ENCODE data around the gene SLIT1. TPM values are rescaled to one million over a fixed set of nuclear protein-coding genes. Genes with fewer than 3 reads are reported as not detected.

SLIT1 gene
- total RNA-seq, 2 experiments from 2014 or later = 0.13 to 1.0 TPM

DNA sequence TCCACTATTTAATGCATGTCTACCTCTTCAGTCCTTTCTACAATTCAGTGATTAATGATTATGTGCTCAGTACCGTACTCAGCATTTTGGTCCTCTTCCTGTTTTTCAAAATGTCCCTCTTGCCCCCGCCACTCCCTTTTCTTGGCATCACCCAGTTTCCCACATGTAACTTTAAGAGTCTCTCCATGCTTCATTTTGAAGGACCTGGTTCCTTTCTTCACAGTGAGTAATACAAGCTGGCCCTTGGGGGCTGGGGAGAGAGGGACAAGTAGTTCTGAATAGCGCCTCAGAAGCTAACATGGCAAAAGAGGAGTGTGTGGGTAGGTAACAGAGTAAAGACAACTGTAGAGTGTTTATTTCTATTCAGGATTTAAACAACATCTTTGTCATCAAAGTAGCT is 34.6 kb upstream of the SLIT1 start:
- no peak for DNase-seq (ENCODE audit: low spot score)
- Histone ChIP-seq H3K4me3 (ENCODE audit: low read depth, low read length, poor library complexity, severe bottlenecking) (no peak overlapping the region), H2AFZ (ENCODE audit: low read length) (no peak overlapping the region), H3K4me1 (ENCODE audit: insufficient read depth, low read length, poor library complexity, severe bottlenecking) (peaks cover 4% of the 10 kb centered on the region), H4K20me1 (ENCODE audit: insufficient read depth, low read length) (no peaks in the 10 kb centered on the region), H3K4me2 (ENCODE audit: low read length) (no peak overlapping the region), H3K79me2 (ENCODE audit: insufficient read depth, low read depth, low read length) (no peaks in the 10 kb centered on the region), H3K9me3 (ENCODE audit: low read length) (no peaks in the 10 kb centered on the region), H3K36me3 (ENCODE audit: insufficient read depth, low read length) (peaks cover 35% of the 10 kb centered on the region), H3K9me2 (ENCODE audit: insufficient read depth, low read length) (no peaks in the 10 kb centered on the region), H3K27ac (ENCODE audit: low read depth, low read length, poor library complexity, severe bottlenecking) (no peak overlapping the region)
- CTCF ChIA-PET (ENCODE audit: unreplicated experiment) = interaction anchor here (1.3 kb wide), 1 partner anchor 19 kb away, joined by 3 read pairs; no protein-coding TSS in a partner anchor
- TF ChIP-seq, protein P1, sequence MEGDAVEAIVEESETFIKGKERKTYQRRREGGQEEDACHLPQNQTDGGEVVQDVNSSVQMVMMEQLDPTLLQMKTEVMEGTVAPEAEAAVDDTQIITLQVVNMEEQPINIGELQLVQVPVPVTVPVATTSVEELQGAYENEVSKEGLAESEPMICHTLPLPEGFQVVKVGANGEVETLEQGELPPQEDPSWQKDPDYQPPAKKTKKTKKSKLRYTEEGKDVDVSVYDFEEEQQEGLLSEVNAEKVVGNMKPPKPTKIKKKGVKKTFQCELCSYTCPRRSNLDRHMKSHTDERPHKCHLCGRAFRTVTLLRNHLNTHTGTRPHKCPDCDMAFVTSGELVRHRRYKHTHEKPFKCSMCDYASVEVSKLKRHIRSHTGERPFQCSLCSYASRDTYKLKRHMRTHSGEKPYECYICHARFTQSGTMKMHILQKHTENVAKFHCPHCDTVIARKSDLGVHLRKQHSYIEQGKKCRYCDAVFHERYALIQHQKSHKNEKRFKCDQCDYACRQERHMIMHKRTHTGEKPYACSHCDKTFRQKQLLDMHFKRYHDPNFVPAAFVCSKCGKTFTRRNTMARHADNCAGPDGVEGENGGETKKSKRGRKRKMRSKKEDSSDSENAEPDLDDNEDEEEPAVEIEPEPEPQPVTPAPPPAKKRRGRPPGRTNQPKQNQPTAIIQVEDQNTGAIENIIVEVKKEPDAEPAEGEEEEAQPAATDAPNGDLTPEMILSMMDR (conservative IDR thresholded peaks at IDR 0.05; ENCODE audit: low read length) = no peak
- TF ChIP-seq EZH2phosphoT487 (IDR thresholded peaks at IDR 0.05; ENCODE audit: borderline replicate concordance, low read depth, low read length) = no peak
- intact Hi-C loops (cut with micrococcal nuclease; ENCODE audit: unreplicated experiment) = no loop called here
- POLR2A ChIA-PET = interaction anchor here (0.6 kb wide), 1 partner anchor 24 kb away, joined by 4 read pairs; no protein-coding TSS in a partner anchor
- BruUV-seq (replicated peaks) = no TSS peak

DNA sequence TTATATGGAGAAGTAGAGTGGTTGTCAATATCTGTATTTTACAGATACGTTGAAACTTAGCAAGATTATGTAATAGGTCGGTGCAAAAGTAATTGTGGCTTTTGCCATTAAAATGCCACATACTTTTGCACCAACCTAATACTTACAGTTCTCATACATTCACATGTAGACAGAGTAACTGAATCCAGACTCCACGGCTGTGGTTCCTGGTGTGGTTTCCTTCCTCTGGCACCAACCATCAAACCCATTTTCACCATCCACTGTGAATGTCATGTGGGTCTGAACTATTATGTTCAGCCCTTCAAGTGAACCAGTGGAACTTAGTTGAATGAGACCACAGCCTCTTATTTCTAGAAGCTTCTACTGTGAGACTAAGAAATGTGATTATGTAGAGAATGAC is 31.5 kb upstream of the SLIT1 start:
- ChIA-PET POLR2A (interaction anchor here (0.5 to 2.5 kb wide), 9 partner anchors 9 to 144 kb away, joined by 3 to 11 read pairs (median 3); no protein-coding TSS in a partner anchor), CTCF (ENCODE audit: unreplicated experiment) (interaction anchor here (1.7 to 2.1 kb wide), 2 partner anchors 9 to 145 kb away, joined by 6 to 9 read pairs; no protein-coding TSS in a partner anchor)
- Histone ChIP-seq H3K9me3 (ENCODE audit: low read length) (no peaks in the 10 kb centered on the region), H3K79me2 (ENCODE audit: insufficient read depth, low read depth, low read length) (no peaks in the 10 kb centered on the region), H3K4me1 (ENCODE audit: insufficient read depth, low read length, poor library complexity, severe bottlenecking) (peaks cover 4% of the 10 kb centered on the region), H3K36me3 (ENCODE audit: insufficient read depth, low read length) (peaks cover 12% of the 10 kb centered on the region; the same call in 1 of the 2 replicates), H3K4me3 (ENCODE audit: low read depth, low read length, poor library complexity, severe bottlenecking) (no peak overlapping the region), H3K27ac (ENCODE audit: low read depth, low read length, poor library complexity, severe bottlenecking) (no peak overlapping the region), H3K9me2 (ENCODE audit: insufficient read depth, low read length) (no peaks in the 10 kb centered on the region), H3K4me2 (ENCODE audit: low read length) (no peak overlapping the region), H2AFZ (ENCODE audit: low read length) (no peak overlapping the region), H4K20me1 (ENCODE audit: insufficient read depth, low read length) (no peaks in the 10 kb centered on the region)
- DNase-seq (ENCODE audit: low spot score) = no peak
- TF ChIP-seq, protein P1 (conservative IDR thresholded peaks at IDR 0.05; ENCODE audit: low read length) = no peak
- no TSS peak for BruUV-seq (replicated peaks)
- intact Hi-C loops (cut with micrococcal nuclease; ENCODE audit: unreplicated experiment) = no loop called here

DNA sequence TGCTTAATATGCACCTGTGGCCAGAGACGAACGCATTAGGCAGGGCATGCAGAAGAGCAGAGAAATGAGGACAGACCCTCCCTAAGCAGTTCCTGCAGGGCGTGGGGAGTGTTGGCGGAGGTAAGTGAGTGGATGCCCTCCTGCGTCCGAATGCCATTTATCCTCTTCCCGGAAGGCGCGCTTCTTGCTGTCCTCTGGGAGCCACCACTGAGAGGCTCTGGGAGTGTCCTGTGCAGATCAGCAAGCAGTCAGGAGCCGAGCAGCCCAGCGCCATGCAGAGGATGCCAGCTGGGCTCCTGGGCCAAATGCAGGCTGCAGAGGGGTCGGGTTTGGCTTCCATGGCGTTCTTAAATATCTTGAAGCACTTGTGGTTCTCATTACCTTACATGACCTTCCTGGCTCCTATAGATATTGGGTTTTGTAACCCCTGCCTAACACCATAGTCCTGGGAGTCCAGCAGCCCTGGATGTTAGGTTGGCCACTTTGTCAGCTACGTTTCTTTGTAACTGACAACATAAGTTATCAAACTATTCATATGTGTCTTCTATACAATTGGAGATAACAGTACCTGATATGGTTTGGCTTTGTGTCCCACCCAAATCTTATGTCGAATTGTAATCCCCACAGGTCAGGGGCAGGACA is 30.0 kb upstream of the SLIT1 start:
- H4K20me1 ChIP-seq (ENCODE audit: insufficient read depth, low read length) = no peaks in the 10 kb centered on the region
- peaks cover 5% of the 10 kb centered on the region; the same call in 1 of the 2 replicates for H3K36me3 ChIP-seq (ENCODE audit: insufficient read depth, low read length)
- no peak overlapping the region for H2AFZ ChIP-seq (ENCODE audit: low read length)
- no peak overlapping the region for H3K27ac ChIP-seq (ENCODE audit: low read depth, low read length, poor library complexity, severe bottlenecking)
- CTCF ChIA-PET (ENCODE audit: unreplicated experiment) = no interaction called here
- H3K4me2 ChIP-seq (ENCODE audit: low read length) = no peak overlapping the region
- intact Hi-C loops (cut with micrococcal nuclease; ENCODE audit: unreplicated experiment) = no loop called here
- no peaks in the 10 kb centered on the region for H3K9me3 ChIP-seq (ENCODE audit: low read length)
- TF ChIP-seq EZH2phosphoT487 (IDR thresholded peaks at IDR 0.05; ENCODE audit: borderline replicate concordance, low read depth, low read length) = no peak
- TF ChIP-seq, protein P1 (conservative IDR thresholded peaks at IDR 0.05; ENCODE audit: low read length) = no peak
- DNase-seq (ENCODE audit: low spot score) = no peak
- H3K79me2 ChIP-seq (ENCODE audit: insufficient read depth, low read depth, low read length) = no peaks in the 10 kb centered on the region
- H3K4me3 ChIP-seq (ENCODE audit: low read depth, low read length, poor library complexity, severe bottlenecking) = no peak overlapping the region
- H3K4me1 ChIP-seq (ENCODE audit: insufficient read depth, low read length, poor library complexity, severe bottlenecking) = peaks cover 4% of the 10 kb centered on the region
- POLR2A ChIA-PET = interaction anchor here (0.6 kb wide), 1 partner anchor 326 kb away, joined by 4 read pairs; no protein-coding TSS in a partner anchor
- no peaks in the 10 kb centered on the region for H3K9me2 ChIP-seq (ENCODE audit: insufficient read depth, low read length)
- BruUV-seq (replicated peaks) = no TSS peak
